ENCODE measurements around the gene MAML2.
A peak's percentile ranks its signal among the peaks of the same experiment; 100 is the strongest.

MAML2 gene

DNA sequence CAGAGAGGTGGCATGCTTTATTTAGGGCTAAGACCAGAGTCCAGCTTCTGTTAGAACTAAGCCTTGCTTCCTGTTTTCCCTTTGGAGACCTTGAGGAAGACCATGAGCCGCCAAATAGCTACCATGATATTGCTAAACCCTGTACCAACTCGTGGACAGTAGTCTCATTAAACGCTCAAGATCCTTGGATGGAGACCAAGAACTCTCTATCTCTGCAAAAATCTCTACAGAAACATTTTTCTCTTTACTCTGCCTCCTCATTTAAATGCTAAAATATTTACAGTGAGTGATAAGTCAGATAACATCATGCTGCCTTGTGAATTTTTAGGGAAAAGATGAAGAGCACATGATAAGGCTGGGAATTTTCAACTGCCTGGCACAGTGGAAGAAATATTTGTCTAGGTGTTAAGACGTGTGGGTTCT is 197.8 kb downstream of the MAML2 start:
- H3K27ac ChIP-seq = peak overlapping the region; percentile 61
- no peak for TF ChIP-seq ZFX (IDR thresholded peaks at IDR 0.05)
- TF ChIP-seq, protein P1, sequence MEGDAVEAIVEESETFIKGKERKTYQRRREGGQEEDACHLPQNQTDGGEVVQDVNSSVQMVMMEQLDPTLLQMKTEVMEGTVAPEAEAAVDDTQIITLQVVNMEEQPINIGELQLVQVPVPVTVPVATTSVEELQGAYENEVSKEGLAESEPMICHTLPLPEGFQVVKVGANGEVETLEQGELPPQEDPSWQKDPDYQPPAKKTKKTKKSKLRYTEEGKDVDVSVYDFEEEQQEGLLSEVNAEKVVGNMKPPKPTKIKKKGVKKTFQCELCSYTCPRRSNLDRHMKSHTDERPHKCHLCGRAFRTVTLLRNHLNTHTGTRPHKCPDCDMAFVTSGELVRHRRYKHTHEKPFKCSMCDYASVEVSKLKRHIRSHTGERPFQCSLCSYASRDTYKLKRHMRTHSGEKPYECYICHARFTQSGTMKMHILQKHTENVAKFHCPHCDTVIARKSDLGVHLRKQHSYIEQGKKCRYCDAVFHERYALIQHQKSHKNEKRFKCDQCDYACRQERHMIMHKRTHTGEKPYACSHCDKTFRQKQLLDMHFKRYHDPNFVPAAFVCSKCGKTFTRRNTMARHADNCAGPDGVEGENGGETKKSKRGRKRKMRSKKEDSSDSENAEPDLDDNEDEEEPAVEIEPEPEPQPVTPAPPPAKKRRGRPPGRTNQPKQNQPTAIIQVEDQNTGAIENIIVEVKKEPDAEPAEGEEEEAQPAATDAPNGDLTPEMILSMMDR (conservative IDR thresholded peaks at IDR 0.05) = no peak

DNA sequence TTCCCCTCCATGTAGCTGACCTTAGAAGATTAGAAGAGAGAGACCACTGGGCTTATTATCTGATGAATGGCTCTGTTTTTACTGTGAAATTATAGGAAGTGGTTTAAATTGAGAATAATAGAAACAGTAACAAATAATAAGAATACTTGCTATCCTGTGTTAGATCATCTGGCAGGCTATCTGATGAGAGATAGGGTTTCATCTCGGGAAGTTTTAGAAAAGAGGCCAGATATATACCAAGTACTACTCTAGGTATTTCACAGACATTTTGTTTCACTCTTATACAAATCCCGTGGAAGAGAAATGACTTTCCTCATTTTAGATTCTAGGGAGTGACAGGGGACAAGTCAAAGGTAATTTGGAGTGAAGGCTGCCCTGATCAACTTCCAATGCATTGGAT is 198.4 kb downstream of the MAML2 start:
- no peak overlapping the region for H3K27ac ChIP-seq
- no peak for TF ChIP-seq ZFX (IDR thresholded peaks at IDR 0.05)
- TF ChIP-seq, protein P1 (conservative IDR thresholded peaks at IDR 0.05) = no peak

DNA sequence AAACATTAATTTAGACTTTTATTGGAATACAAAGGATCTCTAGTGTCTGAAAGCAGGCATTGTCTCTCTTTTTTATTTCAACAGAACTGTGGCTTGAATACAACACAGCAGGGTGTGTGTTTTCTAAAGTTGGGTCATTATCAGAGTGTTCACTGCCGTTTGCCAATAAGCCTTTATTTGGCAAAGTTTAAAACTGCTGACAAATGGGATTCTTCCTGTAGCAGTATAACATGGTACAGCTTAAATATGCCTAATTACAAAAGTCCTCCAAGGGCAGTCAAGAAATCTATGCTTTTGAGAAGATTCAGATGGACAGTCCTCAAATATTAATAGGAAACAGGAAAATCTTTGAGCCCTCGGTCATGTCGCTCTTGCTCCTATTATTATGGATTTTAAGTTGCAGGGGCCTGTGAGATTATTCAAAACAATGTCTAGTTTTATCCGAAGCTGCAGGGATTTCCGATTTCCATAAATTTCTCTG is 199.9 kb downstream of the MAML2 start:
- no peak overlapping the region for H3K27ac ChIP-seq
- TF ChIP-seq ZFX (IDR thresholded peaks at IDR 0.05) = no peak
- TF ChIP-seq, protein P1 (conservative IDR thresholded peaks at IDR 0.05) = no peak

DNA sequence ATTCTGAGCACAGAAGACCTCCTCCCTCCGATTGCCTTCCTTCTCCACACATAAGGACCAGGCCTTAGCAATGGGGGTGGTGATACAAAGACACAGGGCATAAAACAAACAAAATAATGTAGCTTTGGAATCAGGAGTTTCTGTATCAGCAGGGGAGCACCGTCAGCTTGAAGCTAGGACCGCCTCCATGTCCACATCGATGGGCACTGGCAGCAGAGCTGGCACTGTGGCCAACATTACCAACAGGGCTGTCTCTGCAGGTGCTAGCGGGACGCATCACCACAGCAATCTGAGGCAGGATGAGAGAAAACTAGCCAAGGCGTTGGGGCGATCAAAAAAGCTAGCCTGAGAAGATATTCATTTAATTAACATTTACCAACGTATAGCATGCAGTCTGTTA is 201.4 kb downstream of the MAML2 start:
- H3K27ac ChIP-seq = no peak overlapping the region
- no peak for TF ChIP-seq ZFX (IDR thresholded peaks at IDR 0.05)
- TF ChIP-seq, protein P1 (conservative IDR thresholded peaks at IDR 0.05) = no peak

DNA sequence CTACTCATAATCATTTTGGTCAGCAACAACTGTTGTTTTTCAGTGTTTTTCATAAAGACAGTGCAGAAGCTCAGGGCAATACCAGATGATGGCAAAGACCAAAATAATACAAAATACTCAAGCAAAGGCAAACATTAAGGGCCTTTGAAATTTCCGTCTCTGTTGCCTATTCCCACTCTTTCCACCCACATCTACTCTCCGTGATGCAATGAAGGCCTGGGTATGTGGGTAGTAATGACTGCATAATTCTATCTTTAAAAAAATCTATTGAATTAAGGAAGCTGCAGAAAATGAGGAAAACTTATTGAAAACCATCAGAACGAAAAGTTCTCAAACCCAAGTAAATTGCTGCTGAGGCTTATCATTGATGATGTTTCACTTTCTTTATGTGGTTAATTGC is 203.3 kb downstream of the MAML2 start:
- no peak for TF ChIP-seq ZFX (IDR thresholded peaks at IDR 0.05)
- TF ChIP-seq, protein P1 (conservative IDR thresholded peaks at IDR 0.05) = no peak
- H3K27ac ChIP-seq = no peak overlapping the region

DNA sequence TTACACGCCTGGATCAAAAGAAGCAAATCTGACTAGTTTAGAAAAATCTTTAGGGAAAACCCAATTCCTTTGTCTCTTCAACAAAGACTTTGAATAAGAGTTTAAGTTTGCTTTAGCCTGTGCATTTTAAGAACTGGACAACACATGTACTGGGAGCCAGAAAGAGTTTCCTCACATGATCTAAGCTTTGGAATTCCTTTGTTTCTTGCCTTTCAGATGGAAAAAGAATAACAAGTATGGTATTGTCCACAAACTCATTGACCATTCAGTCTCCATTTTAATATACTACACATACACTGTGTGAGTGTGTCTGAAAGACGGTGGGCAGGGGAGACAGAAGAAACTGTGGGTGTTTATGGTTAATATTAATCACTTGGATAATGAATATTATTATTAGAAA is 205.6 kb downstream of the MAML2 start:
- H3K27ac ChIP-seq = no peak overlapping the region

DNA sequence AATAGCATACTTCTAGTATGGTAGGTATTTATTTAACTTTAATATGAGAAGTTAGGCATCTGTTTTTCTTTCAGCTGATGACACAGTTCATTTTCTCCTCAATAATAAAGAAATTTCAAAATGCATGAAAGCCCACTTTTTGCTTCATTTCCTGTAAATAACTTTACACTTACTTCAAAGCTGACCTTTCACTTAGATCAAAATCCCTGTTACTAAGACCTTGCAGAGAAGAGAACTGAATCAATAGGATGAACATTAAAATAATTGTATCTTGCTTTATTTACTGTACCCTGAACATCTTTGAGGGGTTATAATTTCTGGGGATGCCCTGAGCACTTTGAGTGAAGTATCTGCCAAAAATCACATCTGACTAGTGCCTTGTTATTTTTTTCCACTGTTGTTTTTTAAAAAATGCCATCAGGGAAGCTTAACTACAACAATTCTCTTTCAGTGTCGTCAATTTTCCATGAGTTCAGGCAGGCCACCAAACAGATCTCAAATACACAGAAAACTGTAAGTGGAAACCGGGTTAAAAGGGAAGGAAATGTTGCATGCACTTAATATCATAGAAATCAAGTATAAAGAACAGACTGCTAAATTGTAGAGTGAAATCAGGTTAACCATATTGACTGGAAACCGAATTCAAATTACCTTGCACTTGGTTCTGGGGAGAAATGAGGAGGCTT is 206.2 kb downstream of the MAML2 start:
- no peak overlapping the region for H3K27ac ChIP-seq
- TF ChIP-seq, protein P1 (conservative IDR thresholded peaks at IDR 0.05) = no peak
- no peak for TF ChIP-seq ZFX (IDR thresholded peaks at IDR 0.05)

More for the DNA sequence above, 205.6 kb downstream of the MAML2 start:
- no peak for TF ChIP-seq ZFX (IDR thresholded peaks at IDR 0.05)
- TF ChIP-seq, protein P1 (conservative IDR thresholded peaks at IDR 0.05) = no peak

All from C4-2B (cell line).